OCI-LY7 (cell line): Measurements from ENCODE around the gene OR52B2. TPM values are rescaled to one million over a fixed set of nuclear protein-coding genes. Genes with fewer than 3 reads are reported as not detected.

Experiments used
- BruUV-seq: library from RNA; stranded (reverse); fragments of 400-500 nt; replicated peaks from 2 replicates; lab custom pipeline; 2021; lab: Mats Ljungman, UMichigan
- CTCF ChIA-PET: fragments of 300-600 bp; sonication (Branson Sonifier 250); formaldehyde crosslinking; loops from one replicate; lab custom pipeline; 2022; ENCODE audit warnings: antibody characterized with exemption; ENCODE audit not compliant: unreplicated experiment; lab: Charles Lee
- POLR2A ChIA-PET: fragments of 300-600 bp; sonication (Branson Sonifier 250); formaldehyde crosslinking; loops from one replicate; lab custom pipeline; 2022; ENCODE audit warnings: antibody characterized with exemption; lab: Charles Lee
- DNase-seq: peaks from one replicate; pipeline ENCODE4 v3.0.0-alpha.2; 2015; ENCODE audit warnings: low spot score
- H2AFZ ChIP-seq: fragments of 200-600 bp; sonication (generic), shearing (Covaris generic); 2 replicates; pipeline ENCODE4 v1.6.1; 2014; ENCODE audit warnings: mild to moderate bottlenecking, antibody characterized with exemption, low read length, moderate library complexity
- H3K27ac ChIP-seq: fragments of 200-600 bp; sonication (generic); 2 replicates; pipeline ENCODE4 v1.5.1; 2014; ENCODE audit warnings: mixed run types, low read depth, mild to moderate bottlenecking, moderate library complexity, low read length, inconsistent platforms; ENCODE audit not compliant: poor library complexity, severe bottlenecking
- H3K36me3 ChIP-seq: fragments of 200-600 bp; sonication (generic); 2 replicates; pipeline ENCODE4 v1.6.1; 2014; ENCODE audit warnings: mild to moderate bottlenecking, antibody characterized with exemption, low read length, moderate library complexity, mixed read lengths; ENCODE audit not compliant: insufficient read depth
- H3K4me1 ChIP-seq: fragments of 200-600 bp; sonication (generic); 2 replicates; pipeline ENCODE4 v1.5.1; 2014; ENCODE audit warnings: mild to moderate bottlenecking, low read length; ENCODE audit not compliant: insufficient read depth, poor library complexity, severe bottlenecking
- H3K4me2 ChIP-seq: fragments of 200-600 bp; sonication (generic); 2 replicates; pipeline ENCODE4 v1.6.1; 2014; ENCODE audit warnings: mild to moderate bottlenecking, low read length
- H3K4me3 ChIP-seq: fragments of 200-600 bp; sonication (generic); 2 replicates; pipeline ENCODE4 v1.5.1; 2014; ENCODE audit warnings: mild to moderate bottlenecking, low read depth, low read length; ENCODE audit not compliant: poor library complexity, severe bottlenecking
- H3K79me2 ChIP-seq: fragments of 200-600 bp; sonication (generic); 2 replicates; pipeline ENCODE4 v1.6.1; 2016; ENCODE audit warnings: low read depth, mild to moderate bottlenecking, low read length, moderate library complexity, mixed read lengths; ENCODE audit not compliant: insufficient read depth
- H3K9me2 ChIP-seq: fragments of 200-600 bp; sonication (generic); 2 replicates; pipeline ENCODE4 v1.6.1; 2016; ENCODE audit warnings: mild to moderate bottlenecking, low read length, mixed read lengths; ENCODE audit not compliant: insufficient read depth
- H3K9me3 ChIP-seq: fragments of 200-600 bp; sonication (generic); 2 replicates; pipeline ENCODE4 v1.6.1; 2014; ENCODE audit warnings: mild to moderate bottlenecking, mixed run types, low read length, mixed read lengths
- H4K20me1 ChIP-seq: fragments of 200-600 bp; sonication (generic); 2 replicates; pipeline ENCODE4 v1.6.1; 2014; ENCODE audit warnings: mild to moderate bottlenecking, antibody characterized with exemption, low read length, moderate library complexity, mixed read lengths; ENCODE audit not compliant: insufficient read depth
- CTCF ChIP-seq: fragments of 200-600 bp; sonication (generic); conservative IDR thresholded peaks from 2 replicates; pipeline ENCODE4 v1.5.1; 2014; ENCODE audit warnings: mild to moderate bottlenecking, antibody characterized with exemption, low read length, moderate library complexity, mixed read lengths
- EZH2phosphoT487 ChIP-seq: fragments of 200-600 bp; sonication (generic); IDR thresholded peaks from 2 replicates; pipeline ENCODE4 v1.6.1; 2018; ENCODE audit warnings: low read depth, borderline replicate concordance, mild to moderate bottlenecking, mixed run types, antibody characterized with exemption, low read length, moderate library complexity, mixed read lengths
- intact Hi-C: fragments of 100-400 bp; cut with micrococcal nuclease; formaldehyde crosslinking; loops from one replicate; pipeline ENCODE4 v1.10.0; 2022; ENCODE audit not compliant: unreplicated experiment
- total RNA-seq, 2 experiments: library from RNA; depleted of rRNA in 1 of 2; stranded (reverse); fragments of >200 nt in 1 of 2; shearing (Covaris generic) in 1 of 2; gene quantifications; 2 replicates each; pipeline ENCODE4 v1.2.3, GENCODE V29; 2014 to 2022

Gene OR52B2
- total RNA-seq, 2 experiments from 2014 or later: not detected

GRCh38 chr11:6127881-6128280 lies 42.2 kb downstream of the OR52B2 start:
- no TSS peak for BruUV-seq
- Histone ChIP-seq H2AFZ (no peak overlapping the region), H3K79me2 (no peaks in the 10 kb centered on the region), H3K4me1 (no peaks in the 10 kb centered on the region), H3K27ac (no peak overlapping the region), H3K4me2 (no peak overlapping the region), H3K9me2 (no peaks in the 10 kb centered on the region), H3K4me3 (no peak overlapping the region), H3K36me3 (no peaks in the 10 kb centered on the region), H4K20me1 (no peaks in the 10 kb centered on the region), H3K9me3 (no peaks in the 10 kb centered on the region)
- intact Hi-C loops: no loop called here
- no peak for DNase-seq
- TF ChIP-seq CTCF (no peak), EZH2phosphoT487 (no peak)
- POLR2A ChIA-PET: no interaction called here
- CTCF ChIA-PET: no interaction called here

GRCh38 chr11:6124245-6124644 lies 45.9 kb downstream of the OR52B2 start:
- Histone ChIP-seq H3K36me3 (no peaks in the 10 kb centered on the region), H3K79me2 (no peaks in the 10 kb centered on the region), H3K27ac (no peak overlapping the region), H2AFZ (no peak overlapping the region), H3K4me1 (no peaks in the 10 kb centered on the region), H3K9me2 (no peaks in the 10 kb centered on the region), H4K20me1 (no peaks in the 10 kb centered on the region), H3K4me3 (no peak overlapping the region), H3K9me3 (no peaks in the 10 kb centered on the region), H3K4me2 (no peak overlapping the region)
- intact Hi-C loops: no loop called here
- ChIA-PET CTCF (no interaction called here), POLR2A (interaction anchor here (1.0 kb wide), 1 partner anchor 9 kb away, joined by 4 read pairs; no protein-coding TSS in a partner anchor)
- no peak for DNase-seq
- TF ChIP-seq EZH2phosphoT487: no peak
- no peak for TF ChIP-seq CTCF
- no TSS peak for BruUV-seq

Other genes starting within 250 kb of the OR52B2 start
- not detected in 2 replicates for gene OR56A3, start 228.1 kb downstream of the OR52B2 start, total RNA-seq (2014; rRNA removed; shearing (Covaris generic))
- gene OR56A3, start 228.1 kb downstream of the OR52B2 start, total RNA-seq (2022): not detected in 2 replicates
- not detected in 2 replicates for gene OR56A5, start 201.8 kb downstream of the OR52B2 start, total RNA-seq (2014; rRNA removed; shearing (Covaris generic))
- not detected in 2 replicates for gene OR56A5, start 201.8 kb downstream of the OR52B2 start, total RNA-seq (2022)
- not detected in 2 replicates for gene OR52L1, start 183.3 kb downstream of the OR52B2 start, total RNA-seq (2014; rRNA removed; shearing (Covaris generic))
- gene OR52L1, start 183.3 kb downstream of the OR52B2 start, total RNA-seq (2022): not detected in 2 replicates
- not detected in 2 replicates for gene OR56A4, start 163.4 kb downstream of the OR52B2 start, total RNA-seq (2014; rRNA removed; shearing (Covaris generic))
- gene OR56A4, start 163.4 kb downstream of the OR52B2 start, total RNA-seq (2022): 0.11 TPM in 1 of 2 replicates, not detected in the other
- not detected in 2 replicates for gene OR56A1, start 139.6 kb downstream of the OR52B2 start, total RNA-seq (2014; rRNA removed; shearing (Covaris generic))
- not detected in 2 replicates for gene OR56A1, start 139.6 kb downstream of the OR52B2 start, total RNA-seq (2022)
- not detected in 2 replicates for gene OR56B4, start 62.6 kb downstream of the OR52B2 start, total RNA-seq (2014; rRNA removed; shearing (Covaris generic))
- not detected in 2 replicates for gene OR56B4, start 62.6 kb downstream of the OR52B2 start, total RNA-seq (2022)
- not detected in 2 replicates for gene OR52W1, start 28.9 kb upstream of the OR52B2 start, total RNA-seq (2014; rRNA removed; shearing (Covaris generic))
- gene OR52W1, start 28.9 kb upstream of the OR52B2 start, total RNA-seq (2022): not detected in 2 replicates
- gene C11orf42, start 35.2 kb upstream of the OR52B2 start, total RNA-seq (2014; rRNA removed; shearing (Covaris generic)): not detected in 2 replicates
- gene C11orf42, start 35.2 kb upstream of the OR52B2 start, total RNA-seq (2022): not detected in 2 replicates
- 15.7 and 20.1 TPM in 2 replicates for gene FHIP1B, start 64.3 kb upstream of the OR52B2 start, total RNA-seq (2014; rRNA removed; shearing (Covaris generic))
- 19.9 and 21.2 TPM in 2 replicates for gene FHIP1B, start 64.3 kb upstream of the OR52B2 start, total RNA-seq (2022)
- 0.28 and 0.67 TPM in 2 replicates for gene CNGA4, start 68.8 kb upstream of the OR52B2 start, total RNA-seq (2014; rRNA removed; shearing (Covaris generic))
- gene CNGA4, start 68.8 kb upstream of the OR52B2 start, total RNA-seq (2022): 0.97 and 1.0 TPM in 2 replicates
- not detected in 2 replicates for gene CCKBR, start 89.5 kb upstream of the OR52B2 start, total RNA-seq (2014; rRNA removed; shearing (Covaris generic))
- gene CCKBR, start 89.5 kb upstream of the OR52B2 start, total RNA-seq (2022): not detected in 2 replicates
- not detected in 2 replicates for gene CAVIN3, start 150.2 kb upstream of the OR52B2 start, total RNA-seq (2014; rRNA removed; shearing (Covaris generic))
- not detected in 2 replicates for gene CAVIN3, start 150.2 kb upstream of the OR52B2 start, total RNA-seq (2022)
- 5.1 and 5.4 TPM in 2 replicates for gene SMPD1, start 220.1 kb upstream of the OR52B2 start, total RNA-seq (2014; rRNA removed; shearing (Covaris generic))
- gene SMPD1, start 220.1 kb upstream of the OR52B2 start, total RNA-seq (2022): 11.5 and 11.9 TPM in 2 replicates
- gene APBB1, start 248.8 kb upstream of the OR52B2 start, total RNA-seq (2014; rRNA removed; shearing (Covaris generic)): 30.4 and 36.1 TPM in 2 replicates
- 25.5 and 28.3 TPM in 2 replicates for gene APBB1, start 248.8 kb upstream of the OR52B2 start, total RNA-seq (2022)